ENCODE measurements around the gene PDK2.

The PDK2 gene

GRCh38 chr17:50064253-50065001 is 30.7 kb upstream of the PDK2 start:
- H3K36me3 ChIP-seq (replicated peaks) = peaks cover 22% of the 10 kb centered on the region
- TF ChIP-seq CTCF (IDR thresholded peaks at IDR 0.05; ENCODE audit: low read depth, low read length, missing control alignments) = no peak
- in situ Hi-C loops (cut with HindIII; ENCODE audit: low pct_ligation_motif_present, low sequenced_read_pairs) = no loop called here
- no peak overlapping the region for H3K4me3 ChIP-seq (ENCODE audit: low read depth, low read length)
- peak overlapping the region; percentile 92 for H3K27ac ChIP-seq
- peak; percentile 97 for DNase-seq
- no peaks in the 10 kb centered on the region for H3K27me3 ChIP-seq (replicated peaks)

- in situ Hi-C loops (cut with HindIII; ENCODE audit: low pct_ligation_motif_present, low sequenced_read_pairs) = no loop called here
- no peak for DNase-seq
- H3K36me3 ChIP-seq (replicated peaks) = peaks cover 28% of the 10 kb centered on the region
- no peaks in the 10 kb centered on the region for H3K27me3 ChIP-seq (replicated peaks)
- H3K4me3 ChIP-seq (ENCODE audit: low read depth, low read length) = no peak overlapping the region
- peak overlapping the region; percentile 92 for H3K27ac ChIP-seq
- TF ChIP-seq CTCF (IDR thresholded peaks at IDR 0.05; ENCODE audit: low read depth, low read length, missing control alignments) = no peak
Observed at GRCh38 chr17:50065056-50065455, 30.1 kb upstream of the PDK2 start.

- H3K27me3 ChIP-seq (replicated peaks) = no peaks in the 10 kb centered on the region
- no peak overlapping the region for H3K4me3 ChIP-seq (ENCODE audit: low read depth, low read length)
- no peak for TF ChIP-seq CTCF (IDR thresholded peaks at IDR 0.05; ENCODE audit: low read depth, low read length, missing control alignments)
- H3K36me3 ChIP-seq (replicated peaks) = peaks cover 45% of the 10 kb centered on the region
- in situ Hi-C loops (cut with HindIII; ENCODE audit: low pct_ligation_motif_present, low sequenced_read_pairs) = no loop called here
- peak overlapping the region; percentile 32 for H3K27ac ChIP-seq
- no peak for DNase-seq
Observed at GRCh38 chr17:50066995-50067394, 28.2 kb upstream of the PDK2 start.

- in situ Hi-C loops (cut with HindIII; ENCODE audit: low pct_ligation_motif_present, low sequenced_read_pairs) = no loop called here
- no peak for TF ChIP-seq CTCF (IDR thresholded peaks at IDR 0.05; ENCODE audit: low read depth, low read length, missing control alignments)
- Histone ChIP-seq H3K27me3 (replicated peaks) (no peaks in the 10 kb centered on the region), H3K36me3 (replicated peaks) (peaks cover 54% of the 10 kb centered on the region), H3K27ac (no peak overlapping the region), H3K4me3 (ENCODE audit: low read depth, low read length) (no peak overlapping the region)
- no peak for DNase-seq
Observed at GRCh38 chr17:50067996-50068395, 27.2 kb upstream of the PDK2 start.

GRCh38 chr17:50070908-50071680 is 24.1 kb upstream of the PDK2 start:
- DNase-seq = no peak
- Histone ChIP-seq H3K4me3 (ENCODE audit: low read depth, low read length) (no peak overlapping the region), H3K36me3 (replicated peaks) (peaks cover 82% of the 10 kb centered on the region), H3K27ac (no peak overlapping the region), H3K27me3 (replicated peaks) (no peaks in the 10 kb centered on the region)
- TF ChIP-seq CTCF (IDR thresholded peaks at IDR 0.05; ENCODE audit: low read depth, low read length, missing control alignments) = no peak
- in situ Hi-C loops (cut with HindIII; ENCODE audit: low pct_ligation_motif_present, low sequenced_read_pairs) = no loop called here
